Measurements from ENCODE around the gene BRINP1.

BRINP1 gene, protein sequence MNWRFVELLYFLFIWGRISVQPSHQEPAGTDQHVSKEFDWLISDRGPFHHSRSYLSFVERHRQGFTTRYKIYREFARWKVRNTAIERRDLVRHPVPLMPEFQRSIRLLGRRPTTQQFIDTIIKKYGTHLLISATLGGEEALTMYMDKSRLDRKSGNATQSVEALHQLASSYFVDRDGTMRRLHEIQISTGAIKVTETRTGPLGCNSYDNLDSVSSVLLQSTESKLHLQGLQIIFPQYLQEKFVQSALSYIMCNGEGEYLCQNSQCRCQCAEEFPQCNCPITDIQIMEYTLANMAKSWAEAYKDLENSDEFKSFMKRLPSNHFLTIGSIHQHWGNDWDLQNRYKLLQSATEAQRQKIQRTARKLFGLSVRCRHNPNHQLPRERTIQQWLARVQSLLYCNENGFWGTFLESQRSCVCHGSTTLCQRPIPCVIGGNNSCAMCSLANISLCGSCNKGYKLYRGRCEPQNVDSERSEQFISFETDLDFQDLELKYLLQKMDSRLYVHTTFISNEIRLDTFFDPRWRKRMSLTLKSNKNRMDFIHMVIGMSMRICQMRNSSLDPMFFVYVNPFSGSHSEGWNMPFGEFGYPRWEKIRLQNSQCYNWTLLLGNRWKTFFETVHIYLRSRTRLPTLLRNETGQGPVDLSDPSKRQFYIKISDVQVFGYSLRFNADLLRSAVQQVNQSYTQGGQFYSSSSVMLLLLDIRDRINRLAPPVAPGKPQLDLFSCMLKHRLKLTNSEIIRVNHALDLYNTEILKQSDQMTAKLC

DNA sequence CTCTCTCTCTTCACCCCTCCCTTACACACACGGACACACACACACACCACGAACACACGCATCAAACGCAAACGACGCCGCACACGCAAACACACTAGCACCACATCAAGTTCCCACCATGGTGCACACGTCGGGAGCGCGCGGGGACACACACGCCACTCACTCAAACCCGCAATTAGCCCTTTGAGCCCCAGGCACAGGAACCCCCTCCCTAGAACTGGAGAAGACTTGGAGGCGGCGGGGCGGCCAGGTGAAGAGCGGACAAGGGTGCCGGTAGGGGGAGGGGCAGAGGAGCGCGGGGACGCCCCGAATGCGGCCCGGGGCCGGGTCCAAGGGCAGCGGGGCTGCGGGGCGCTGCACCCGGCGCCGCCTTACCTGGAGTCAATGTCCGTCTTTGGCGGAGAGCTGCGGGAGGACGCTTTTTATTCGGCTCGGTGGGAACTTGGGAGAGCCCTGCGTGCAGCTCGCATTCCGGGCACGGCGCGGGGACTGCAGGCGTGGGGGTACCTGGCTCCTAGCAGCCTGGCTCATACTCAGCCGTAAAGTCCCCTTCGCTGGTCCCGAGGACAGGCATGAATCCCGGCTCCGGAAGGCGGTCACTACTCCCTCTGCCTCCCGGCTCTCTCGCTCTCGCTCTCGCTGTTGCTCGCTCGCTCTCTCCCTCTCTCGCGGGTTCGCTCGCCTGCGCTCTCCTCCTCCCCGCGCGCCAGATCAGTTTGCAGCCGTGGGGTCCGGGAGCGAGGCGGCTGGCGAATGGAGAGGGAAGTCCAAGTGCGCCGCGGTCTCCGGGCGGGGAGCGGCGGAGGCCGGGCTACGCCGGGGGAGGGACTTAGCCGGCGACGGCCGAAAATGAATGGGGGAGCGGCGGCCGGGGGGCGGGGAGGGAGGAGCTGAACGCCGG is at the start of gene BRINP1:
Gene BRINP1, minus strand, starts transcription at position 755 of the 901 bp plus-strand sequence. CDS start 56,080 bp downstream, outside the sequence.
- CTCF ChIA-PET, result no interaction called here
- no peak within 1 kb of the TSS for H3K4me3 Mint-ChIP-seq
- H3K9me3 Mint-ChIP-seq, result peaks cover 3% of the 10 kb centered on the region
- no peaks in the 10 kb centered on the region for H3K36me3 Mint-ChIP-seq
- peaks cover 2% of the 10 kb centered on the region for H3K4me1 Mint-ChIP-seq
- peak within 1 kb of the TSS; percentile 6 for H3K27ac Mint-ChIP-seq
- peaks cover 37% of the 10 kb centered on the region for H3K27me3 Mint-ChIP-seq
- no peak for DNase-seq

DNA sequence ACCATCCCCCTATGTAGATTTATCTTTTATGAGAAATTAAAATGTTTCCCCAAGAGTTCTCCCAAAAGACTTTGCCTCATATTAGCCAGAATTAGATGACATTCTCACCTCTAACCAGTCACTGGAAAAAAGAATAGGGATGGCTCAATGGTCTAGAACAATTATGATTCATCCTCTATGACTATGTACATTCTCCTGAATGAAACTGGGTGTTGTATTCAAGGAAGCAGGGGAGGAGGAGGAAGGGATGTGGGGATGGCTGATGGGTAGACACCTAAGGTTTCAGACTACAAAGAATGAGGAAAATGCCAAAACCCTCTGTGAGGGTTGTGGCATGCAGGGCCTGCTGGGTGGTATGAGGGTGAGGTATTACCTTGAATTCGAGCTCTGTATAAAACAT is 49.5 kb upstream of the BRINP1 start:
- no peak for DNase-seq
- Mint-ChIP-seq H3K27me3 (no peaks in the 10 kb centered on the region), H3K36me3 (no peaks in the 10 kb centered on the region), H3K4me3 (no peak overlapping the region), H3K9me3 (no peaks in the 10 kb centered on the region), H3K27ac (no peak overlapping the region), H3K4me1 (no peaks in the 10 kb centered on the region)
- CTCF ChIA-PET, result no interaction called here

DNA sequence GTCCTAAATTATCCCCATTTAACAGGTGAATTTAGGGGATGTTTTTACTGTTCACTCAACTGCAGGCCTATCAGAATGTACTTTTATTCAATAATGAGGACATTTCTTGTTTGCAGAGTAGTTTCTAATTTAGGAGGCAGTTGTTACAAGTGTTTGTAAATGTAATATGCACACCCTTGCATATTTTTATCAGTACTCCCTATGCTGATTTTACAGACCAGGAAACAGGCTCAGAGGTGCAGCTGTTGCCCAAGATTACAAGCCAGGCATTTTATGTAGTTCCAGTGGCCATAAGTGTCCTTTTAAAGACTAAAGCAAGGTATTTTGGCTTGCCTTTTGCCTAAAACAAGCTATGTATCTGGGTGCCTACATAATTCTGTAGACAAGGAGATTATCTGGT is 47.6 kb upstream of the BRINP1 start:
- Mint-ChIP-seq H3K27me3 (no peaks in the 10 kb centered on the region), H3K27ac (no peak overlapping the region), H3K36me3 (no peaks in the 10 kb centered on the region), H3K4me3 (no peak overlapping the region), H3K9me3 (no peaks in the 10 kb centered on the region), H3K4me1 (no peaks in the 10 kb centered on the region)
- CTCF ChIA-PET, result no interaction called here
- DNase-seq, result no peak

DNA sequence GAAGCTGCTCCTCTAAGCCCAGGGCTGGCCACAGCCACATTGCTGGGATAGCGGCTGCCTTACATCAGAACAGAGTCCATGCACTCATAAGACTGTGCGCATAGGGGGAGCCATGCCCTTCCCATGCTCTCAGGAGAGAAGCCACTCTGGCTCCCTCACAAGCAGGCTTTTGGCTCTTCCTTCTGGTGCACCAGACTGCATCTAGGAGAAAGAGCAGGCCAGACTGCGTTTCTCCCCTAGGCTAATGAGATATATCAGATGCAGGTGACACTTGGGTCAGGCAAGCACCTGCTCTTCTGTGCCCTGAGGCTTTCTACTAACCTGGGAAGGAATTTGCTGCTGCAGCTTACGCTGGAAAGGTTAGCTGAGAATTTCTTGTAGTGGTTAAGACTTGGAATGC is 43.2 kb upstream of the BRINP1 start:
- no peaks in the 10 kb centered on the region for H3K4me1 Mint-ChIP-seq
- H3K27me3 Mint-ChIP-seq, result no peaks in the 10 kb centered on the region
- CTCF ChIA-PET, result no interaction called here
- no peak overlapping the region for H3K27ac Mint-ChIP-seq
- H3K4me3 Mint-ChIP-seq, result no peak overlapping the region
- DNase-seq, result no peak
- H3K9me3 Mint-ChIP-seq, result peaks cover 9% of the 10 kb centered on the region
- no peaks in the 10 kb centered on the region for H3K36me3 Mint-ChIP-seq

DNA sequence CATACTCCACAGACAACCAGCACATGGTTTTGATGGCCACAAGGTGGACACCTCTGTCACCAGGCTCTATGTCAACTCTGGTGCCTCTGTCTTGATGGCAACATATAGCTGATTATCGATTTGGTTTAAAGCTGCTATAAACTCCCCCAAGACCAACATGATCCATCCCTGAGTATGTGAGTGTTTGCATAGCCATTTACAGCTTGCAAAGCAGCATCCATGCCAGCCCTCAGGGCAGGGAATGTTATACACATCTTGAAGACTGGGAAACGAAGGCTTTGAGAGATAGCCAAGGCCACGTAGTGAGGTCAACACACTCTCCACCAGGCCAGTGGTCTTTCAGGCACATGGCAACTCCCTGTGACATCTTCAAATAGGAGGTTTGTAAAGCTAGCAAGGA is 40.3 kb upstream of the BRINP1 start:
- DNase-seq, result no peak
- Mint-ChIP-seq H3K27ac (no peak overlapping the region), H3K9me3 (peaks cover 9% of the 10 kb centered on the region), H3K36me3 (no peaks in the 10 kb centered on the region), H3K4me1 (no peaks in the 10 kb centered on the region), H3K4me3 (no peak overlapping the region), H3K27me3 (no peaks in the 10 kb centered on the region)
- CTCF ChIA-PET, result no interaction called here

DNA sequence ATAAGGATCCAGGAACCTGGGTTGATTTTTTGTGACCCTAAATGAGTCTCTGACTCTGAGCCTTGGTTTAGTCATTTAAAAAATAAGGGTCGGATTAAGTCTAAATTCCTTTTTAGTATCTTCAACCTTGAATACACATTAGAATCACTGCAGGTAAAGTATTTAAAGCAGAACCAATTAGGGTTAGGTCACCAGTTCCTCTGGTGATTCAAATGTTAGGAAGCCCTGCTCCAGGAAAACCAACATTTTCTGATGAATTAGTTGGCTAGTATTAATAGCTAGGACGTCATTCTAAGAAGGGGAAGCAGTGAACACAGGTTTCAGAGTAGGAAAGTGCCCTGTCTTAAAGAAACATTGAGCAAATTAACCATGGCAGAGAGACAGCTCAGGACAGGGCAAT is 31.4 kb upstream of the BRINP1 start:
- CTCF ChIA-PET, result no interaction called here
- Mint-ChIP-seq H3K36me3 (no peaks in the 10 kb centered on the region), H3K27me3 (no peaks in the 10 kb centered on the region), H3K4me1 (no peaks in the 10 kb centered on the region), H3K4me3 (no peak overlapping the region), H3K27ac (no peak overlapping the region), H3K9me3 (peaks cover 7% of the 10 kb centered on the region)
- DNase-seq, result no peak

DNA sequence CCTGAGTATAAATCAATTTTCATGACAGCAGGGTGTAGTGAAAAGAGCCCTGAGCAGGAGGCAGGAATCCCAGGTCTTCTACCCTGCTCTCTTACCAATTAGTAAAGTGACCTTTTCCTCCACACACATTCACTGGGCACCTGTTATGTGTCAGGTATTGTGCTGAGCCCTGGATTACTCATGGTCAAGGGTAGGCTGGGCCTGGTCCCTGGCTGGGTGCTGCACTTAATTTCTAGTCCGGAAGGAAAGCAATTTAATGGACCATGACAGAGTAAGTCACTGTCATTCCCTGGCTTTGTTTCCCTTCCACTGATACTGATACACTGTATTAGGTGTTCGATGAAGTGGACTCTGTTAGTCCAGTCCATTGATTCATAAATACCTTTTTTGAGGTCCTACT is 29.1 kb upstream of the BRINP1 start:
- no peak overlapping the region for H3K4me3 Mint-ChIP-seq
- H3K27ac Mint-ChIP-seq, result no peak overlapping the region
- no peak for DNase-seq
- H3K4me1 Mint-ChIP-seq, result no peaks in the 10 kb centered on the region
- H3K36me3 Mint-ChIP-seq, result no peaks in the 10 kb centered on the region
- peaks cover 2% of the 10 kb centered on the region for H3K9me3 Mint-ChIP-seq
- no peaks in the 10 kb centered on the region for H3K27me3 Mint-ChIP-seq
- CTCF ChIA-PET, result no interaction called here

DNA sequence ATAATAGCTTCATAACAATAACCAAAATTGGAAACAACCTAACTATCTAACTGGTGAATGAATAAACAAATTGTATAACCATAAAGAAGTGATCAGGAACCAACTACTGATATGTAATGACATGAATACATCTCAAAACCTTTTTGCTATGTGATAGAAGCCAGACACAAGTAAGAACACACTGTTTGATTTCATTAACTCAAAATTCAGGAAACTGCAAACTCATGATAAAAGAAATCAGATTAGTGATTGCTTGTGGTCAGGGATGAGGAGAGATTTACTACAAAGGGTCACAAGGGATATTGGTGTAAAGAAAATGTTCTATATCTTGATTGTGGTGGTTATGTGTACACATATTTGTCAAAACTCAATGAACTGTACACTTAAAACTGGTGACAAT is 22.6 kb upstream of the BRINP1 start:
- H3K9me3 Mint-ChIP-seq, result no peaks in the 10 kb centered on the region
- H3K4me3 Mint-ChIP-seq, result no peak overlapping the region
- CTCF ChIA-PET, result no interaction called here
- DNase-seq, result no peak
- no peaks in the 10 kb centered on the region for H3K36me3 Mint-ChIP-seq
- H3K27me3 Mint-ChIP-seq, result no peaks in the 10 kb centered on the region
- no peaks in the 10 kb centered on the region for H3K4me1 Mint-ChIP-seq
- H3K27ac Mint-ChIP-seq, result no peak overlapping the region

DNA sequence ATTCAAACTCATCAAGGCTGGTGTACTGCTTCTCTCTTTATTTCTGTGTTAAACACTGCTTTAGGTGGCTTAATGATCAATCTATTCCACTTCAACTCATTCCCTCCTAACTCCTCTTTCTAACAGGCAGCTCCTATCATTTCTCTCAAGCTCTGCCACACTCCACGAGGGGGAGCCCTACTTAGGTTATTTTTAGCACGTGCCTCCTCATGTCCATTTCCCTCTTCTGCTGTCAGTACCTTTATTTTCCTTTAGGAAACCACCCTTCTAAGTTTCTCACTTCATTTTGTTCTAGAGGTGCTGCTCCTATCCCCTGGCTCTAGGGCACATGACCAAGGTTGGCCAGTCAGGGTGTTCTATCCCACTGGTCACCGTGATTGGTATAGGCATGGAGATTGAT is 6.7 kb upstream of the BRINP1 start:
- CTCF ChIA-PET, result no interaction called here
- Mint-ChIP-seq H3K4me1 (no peaks in the 10 kb centered on the region), H3K36me3 (no peaks in the 10 kb centered on the region), H3K27me3 (peaks cover 4% of the 10 kb centered on the region), H3K4me3 (no peak overlapping the region), H3K27ac (no peak overlapping the region), H3K9me3 (no peaks in the 10 kb centered on the region)
- no peak for DNase-seq

DNA sequence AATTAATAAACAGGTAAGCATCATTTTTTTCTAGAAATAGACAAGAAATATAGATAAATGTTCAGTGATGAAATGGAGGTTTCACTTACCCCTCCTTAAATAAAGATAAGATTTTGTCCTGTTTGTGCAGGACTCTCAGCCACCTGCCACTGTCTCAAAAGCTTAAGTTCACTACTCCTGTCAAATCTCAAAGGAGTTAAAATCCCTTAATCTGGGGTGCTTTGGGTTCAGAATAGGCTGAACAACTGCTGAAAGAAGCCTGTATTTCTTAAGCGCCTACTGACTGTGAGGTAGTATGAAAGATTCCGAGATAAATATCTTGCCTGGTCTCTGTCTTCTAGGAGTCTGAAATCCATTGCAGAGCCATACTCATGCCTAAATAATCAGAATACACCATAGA is 3.7 kb upstream of the BRINP1 start:
- peaks cover 28% of the 10 kb centered on the region for H3K27me3 Mint-ChIP-seq
- no peak overlapping the region for H3K27ac Mint-ChIP-seq
- H3K36me3 Mint-ChIP-seq, result no peaks in the 10 kb centered on the region
- peaks cover 2% of the 10 kb centered on the region for H3K4me1 Mint-ChIP-seq
- CTCF ChIA-PET, result no interaction called here
- H3K4me3 Mint-ChIP-seq, result no peak overlapping the region
- DNase-seq, result no peak
- H3K9me3 Mint-ChIP-seq, result peaks cover 3% of the 10 kb centered on the region

DNA sequence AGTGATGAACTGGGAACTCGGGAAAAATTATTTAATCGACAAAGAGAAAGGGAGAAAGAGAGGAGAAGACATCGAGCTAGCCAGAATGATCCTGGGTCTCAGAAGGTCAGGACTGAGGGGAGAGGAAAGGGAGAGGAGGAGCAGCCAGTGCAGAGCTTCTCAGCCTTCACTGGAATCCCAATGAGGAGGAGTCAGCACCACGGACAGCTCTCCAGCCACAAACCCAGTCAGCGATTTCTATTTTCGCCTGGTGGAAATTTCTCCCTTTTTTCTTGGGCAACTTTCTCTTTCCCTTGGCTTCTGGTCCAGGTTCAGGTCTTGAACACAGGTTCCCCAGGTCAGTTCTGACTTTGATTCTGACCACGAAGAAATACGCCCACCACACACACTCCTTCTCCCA is 1.6 kb upstream of the BRINP1 start:
- Mint-ChIP-seq H3K4me3 (no peak overlapping the region), H3K9me3 (peaks cover 3% of the 10 kb centered on the region), H3K27ac (no peak overlapping the region), H3K36me3 (no peaks in the 10 kb centered on the region), H3K27me3 (peaks cover 37% of the 10 kb centered on the region), H3K4me1 (peaks cover 2% of the 10 kb centered on the region)
- CTCF ChIA-PET, result no interaction called here
- peak; percentile 38 for DNase-seq

DNA sequence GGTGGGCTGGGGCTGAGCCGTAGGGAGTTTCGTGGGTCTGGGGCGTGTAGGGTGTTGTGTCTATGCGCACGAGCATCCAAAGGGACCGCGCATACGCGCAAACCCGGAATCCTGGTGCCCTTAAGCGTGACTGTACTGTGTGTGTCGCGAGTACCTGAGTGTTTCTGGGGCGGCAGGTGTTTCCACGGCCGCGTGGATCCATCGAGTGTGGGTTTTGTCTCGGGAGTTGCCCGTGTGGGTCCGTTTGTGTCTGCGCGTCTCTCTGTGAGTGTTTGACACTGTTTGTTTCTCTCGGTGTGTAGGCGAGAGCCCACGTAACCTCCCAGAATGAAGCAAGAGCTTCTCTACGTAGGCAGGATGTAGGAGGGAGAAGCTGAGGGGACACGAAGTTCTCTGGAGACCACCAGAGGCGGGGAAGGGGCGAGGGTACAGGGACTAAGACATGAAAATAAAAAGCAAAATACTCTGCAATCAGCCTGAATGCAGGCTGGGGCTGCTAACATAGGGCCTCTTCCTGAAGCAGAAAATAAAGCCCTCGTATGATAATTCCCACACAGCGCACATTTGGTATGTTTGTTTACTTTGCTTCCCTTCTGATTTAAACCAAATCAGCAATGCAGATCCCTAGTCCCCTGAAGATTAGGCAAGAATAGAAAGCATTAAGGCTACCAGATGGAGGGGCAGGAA is 588 bp upstream of the BRINP1 start:
- Mint-ChIP-seq H3K27me3 (peaks cover 37% of the 10 kb centered on the region), H3K4me3 (no peak overlapping the region), H3K36me3 (no peaks in the 10 kb centered on the region), H3K9me3 (peaks cover 3% of the 10 kb centered on the region), H3K27ac (no peak overlapping the region), H3K4me1 (peaks cover 2% of the 10 kb centered on the region)
- CTCF ChIA-PET, result no interaction called here
- DNase-seq, result no peak

DNA sequence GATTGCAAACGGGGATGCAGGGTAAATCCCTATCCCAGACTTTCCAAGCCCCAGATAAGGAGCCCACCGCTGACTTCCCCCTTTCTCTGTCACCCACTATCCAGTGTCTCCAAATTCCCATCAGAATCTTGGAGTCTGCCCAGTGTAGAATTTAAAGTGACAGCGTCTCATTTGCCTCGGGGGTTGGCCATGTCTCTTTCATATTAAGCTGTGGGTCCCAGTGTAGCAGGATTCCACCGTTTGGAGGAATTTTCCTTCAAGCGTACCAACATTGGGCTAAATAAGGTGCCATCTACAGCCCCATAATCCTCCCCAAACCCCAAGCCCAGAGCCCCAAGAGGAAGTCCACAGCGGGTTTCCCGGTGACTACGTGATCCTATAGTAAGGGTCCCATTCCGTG is 1.1 kb downstream of the BRINP1 start:
- peak overlapping the region; percentile 6 for H3K27ac Mint-ChIP-seq
- no peaks in the 10 kb centered on the region for H3K36me3 Mint-ChIP-seq
- H3K27me3 Mint-ChIP-seq, result peaks cover 37% of the 10 kb centered on the region
- H3K4me3 Mint-ChIP-seq, result no peak overlapping the region
- peaks cover 2% of the 10 kb centered on the region for H3K4me1 Mint-ChIP-seq
- peaks cover 3% of the 10 kb centered on the region for H3K9me3 Mint-ChIP-seq
- CTCF ChIA-PET, result no interaction called here
- no peak for DNase-seq

DNA sequence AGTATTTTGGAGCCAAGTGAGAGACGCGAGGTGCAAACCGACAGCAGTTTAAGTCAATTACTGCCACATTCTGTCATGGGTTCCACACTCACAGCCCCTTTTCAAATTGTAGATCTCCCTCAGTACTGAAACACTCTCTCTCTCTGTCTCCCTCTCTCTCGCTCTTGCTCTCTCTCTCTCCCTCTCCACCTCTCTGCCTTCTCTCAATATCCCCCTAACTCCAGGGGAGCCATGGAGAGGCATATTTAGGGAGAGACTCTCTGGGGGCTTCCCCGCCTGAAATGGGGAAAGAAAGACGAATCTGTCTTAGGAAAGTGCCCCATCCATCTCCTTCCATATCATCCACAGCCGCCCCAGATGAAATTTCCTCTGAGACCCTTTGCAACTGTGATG is 1.6 kb downstream of the BRINP1 start:
- Mint-ChIP-seq H3K36me3 (no peaks in the 10 kb centered on the region), H3K9me3 (peaks cover 3% of the 10 kb centered on the region), H3K4me1 (peaks cover 2% of the 10 kb centered on the region), H3K27me3 (peaks cover 37% of the 10 kb centered on the region), H3K4me3 (no peak overlapping the region), H3K27ac (no peak overlapping the region)
- CTCF ChIA-PET, result no interaction called here
- no peak for DNase-seq

Data from activated naive CD4-positive, alpha-beta T cell treated with anti-CD3 and anti-CD28 coated beads, Interleukin-2, amount 10 ng/mL, durations not matched to agents 7 days and 5 days (primary cell).